Measurements from ENCODE around the gene EGLN2.
"Not testable (repeated sequence)": the region's sequence is repeated elsewhere in the genome, so short reads cannot be mapped to it uniquely, and the experiment has no call there.

EGLN2 gene

DNA sequence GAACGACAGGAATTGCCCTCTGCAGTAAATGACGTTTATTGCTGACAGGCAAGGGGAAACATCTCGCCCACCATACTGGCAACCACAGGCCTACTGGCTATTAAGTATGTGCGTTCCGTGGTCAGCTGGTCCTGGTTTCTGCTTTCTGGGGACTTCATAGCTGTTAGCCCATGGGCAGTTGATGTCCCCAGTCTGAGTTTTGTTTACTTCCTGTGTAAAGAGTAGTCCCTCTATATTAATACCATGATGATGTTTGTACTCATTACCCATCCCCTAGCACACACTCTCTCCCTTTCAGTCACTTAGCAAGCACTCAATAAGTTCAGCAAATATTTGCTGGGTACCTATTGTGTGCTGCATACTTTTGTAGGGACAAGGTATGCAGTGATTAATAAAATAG lies 30.1 kb upstream of the EGLN2 start:
- no peak overlapping the region for H3K4me3 ChIP-seq (ENCODE audit: low read depth in 1 of 2, low read length in 2 of 2)
- H3K4me1 ChIP-seq (ENCODE audit: insufficient read depth, low read length), result no peaks in the 10 kb centered on the region
- peaks cover 29% of the 10 kb centered on the region for H3K36me3 ChIP-seq (ENCODE audit: insufficient read depth, low read length)
- peaks cover 21% of the 10 kb centered on the region; the same call in 1 of the 2 replicates for H4K20me1 ChIP-seq (ENCODE audit: insufficient read depth, low read length)
- H3K9ac ChIP-seq (ENCODE audit: low read depth, low read length), result no peak overlapping the region
- no peak overlapping the region for H2AFZ ChIP-seq (ENCODE audit: low read depth, low read length)
- no peak overlapping the region for H3K4me2 ChIP-seq (ENCODE audit: insufficient read depth, low read length)
- H3K27me3 ChIP-seq (ENCODE audit: insufficient read depth, low read length, poor library complexity), result no peaks in the 10 kb centered on the region
- H3K9me3 ChIP-seq (ENCODE audit: insufficient read depth, low read length, severe bottlenecking), result no peaks in the 10 kb centered on the region
- ATAC-seq (ENCODE audit: insufficient read depth, low read depth) (no peak), DNase-seq (no peak)
- no peaks in the 10 kb centered on the region for H3K79me2 ChIP-seq (ENCODE audit: insufficient read depth, low read length)
- no peak overlapping the region for H3K27ac ChIP-seq (ENCODE audit: low read length)
- TF ChIP-seq, protein P1, sequence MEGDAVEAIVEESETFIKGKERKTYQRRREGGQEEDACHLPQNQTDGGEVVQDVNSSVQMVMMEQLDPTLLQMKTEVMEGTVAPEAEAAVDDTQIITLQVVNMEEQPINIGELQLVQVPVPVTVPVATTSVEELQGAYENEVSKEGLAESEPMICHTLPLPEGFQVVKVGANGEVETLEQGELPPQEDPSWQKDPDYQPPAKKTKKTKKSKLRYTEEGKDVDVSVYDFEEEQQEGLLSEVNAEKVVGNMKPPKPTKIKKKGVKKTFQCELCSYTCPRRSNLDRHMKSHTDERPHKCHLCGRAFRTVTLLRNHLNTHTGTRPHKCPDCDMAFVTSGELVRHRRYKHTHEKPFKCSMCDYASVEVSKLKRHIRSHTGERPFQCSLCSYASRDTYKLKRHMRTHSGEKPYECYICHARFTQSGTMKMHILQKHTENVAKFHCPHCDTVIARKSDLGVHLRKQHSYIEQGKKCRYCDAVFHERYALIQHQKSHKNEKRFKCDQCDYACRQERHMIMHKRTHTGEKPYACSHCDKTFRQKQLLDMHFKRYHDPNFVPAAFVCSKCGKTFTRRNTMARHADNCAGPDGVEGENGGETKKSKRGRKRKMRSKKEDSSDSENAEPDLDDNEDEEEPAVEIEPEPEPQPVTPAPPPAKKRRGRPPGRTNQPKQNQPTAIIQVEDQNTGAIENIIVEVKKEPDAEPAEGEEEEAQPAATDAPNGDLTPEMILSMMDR (IDR thresholded peaks at IDR 0.05; ENCODE audit: borderline replicate concordance, extremely low read depth, low read length, poor library complexity, severe bottlenecking), result no peak
- no peak for TF ChIP-seq EZH2 (IDR thresholded peaks at IDR 0.05; ENCODE audit: borderline replicate concordance, low read depth, low read length, severe bottlenecking)

DNA sequence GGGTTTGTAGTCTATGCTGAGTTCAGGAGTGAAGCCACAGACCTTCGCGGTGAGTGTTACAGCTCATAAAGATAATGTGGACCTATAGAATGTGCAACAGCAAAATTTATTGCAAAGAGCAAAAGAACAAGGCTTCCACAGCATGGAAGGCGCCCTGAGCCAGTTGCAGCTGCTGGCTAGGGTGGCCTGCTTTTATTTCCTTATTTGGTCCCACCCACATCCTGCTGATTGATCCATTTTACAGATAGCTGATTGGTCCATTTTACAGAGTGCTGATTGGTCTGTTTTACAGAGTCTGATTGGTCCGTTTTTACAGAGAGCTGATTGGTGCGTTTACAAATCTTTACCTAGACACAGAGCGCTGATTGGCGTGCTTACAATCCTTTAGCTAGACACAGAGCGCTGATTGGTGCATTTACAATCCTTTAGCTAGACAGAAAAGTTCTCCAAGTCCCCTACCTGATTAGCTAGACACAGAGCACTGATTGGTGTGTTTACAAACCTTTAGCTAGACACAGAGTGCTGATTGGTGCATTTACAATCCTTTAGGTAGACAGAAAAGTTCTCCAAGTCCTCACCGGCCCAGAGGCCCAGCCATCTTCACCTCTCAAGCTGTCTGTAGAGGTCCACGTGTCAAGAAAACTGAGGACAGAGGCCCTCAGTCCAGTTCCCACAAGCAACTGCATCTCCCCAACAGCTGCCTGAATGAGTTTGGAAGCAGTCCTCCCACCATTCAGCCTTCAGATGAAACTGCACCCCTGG lies 27.7 kb upstream of the EGLN2 start:
- not testable (repeated sequence) for H3K9ac ChIP-seq (ENCODE audit: low read depth, low read length); H3K9me3 ChIP-seq (ENCODE audit: insufficient read depth, low read length, severe bottlenecking); H3K4me2 ChIP-seq (ENCODE audit: insufficient read depth, low read length); H3K79me2 ChIP-seq (ENCODE audit: insufficient read depth, low read length); H3K27me3 ChIP-seq (ENCODE audit: insufficient read depth, low read length, poor library complexity); H4K20me1 ChIP-seq (ENCODE audit: insufficient read depth, low read length); H3K36me3 ChIP-seq (ENCODE audit: insufficient read depth, low read length); H3K27ac ChIP-seq (ENCODE audit: low read length); H3K4me1 ChIP-seq (ENCODE audit: insufficient read depth, low read length); H3K4me3 ChIP-seq (ENCODE audit: low read depth in 1 of 2, low read length in 2 of 2); H2AFZ ChIP-seq (ENCODE audit: low read depth, low read length)
- DNase-seq (peak; percentile 60), ATAC-seq (ENCODE audit: insufficient read depth, low read depth) (peak; percentile 66)

DNA sequence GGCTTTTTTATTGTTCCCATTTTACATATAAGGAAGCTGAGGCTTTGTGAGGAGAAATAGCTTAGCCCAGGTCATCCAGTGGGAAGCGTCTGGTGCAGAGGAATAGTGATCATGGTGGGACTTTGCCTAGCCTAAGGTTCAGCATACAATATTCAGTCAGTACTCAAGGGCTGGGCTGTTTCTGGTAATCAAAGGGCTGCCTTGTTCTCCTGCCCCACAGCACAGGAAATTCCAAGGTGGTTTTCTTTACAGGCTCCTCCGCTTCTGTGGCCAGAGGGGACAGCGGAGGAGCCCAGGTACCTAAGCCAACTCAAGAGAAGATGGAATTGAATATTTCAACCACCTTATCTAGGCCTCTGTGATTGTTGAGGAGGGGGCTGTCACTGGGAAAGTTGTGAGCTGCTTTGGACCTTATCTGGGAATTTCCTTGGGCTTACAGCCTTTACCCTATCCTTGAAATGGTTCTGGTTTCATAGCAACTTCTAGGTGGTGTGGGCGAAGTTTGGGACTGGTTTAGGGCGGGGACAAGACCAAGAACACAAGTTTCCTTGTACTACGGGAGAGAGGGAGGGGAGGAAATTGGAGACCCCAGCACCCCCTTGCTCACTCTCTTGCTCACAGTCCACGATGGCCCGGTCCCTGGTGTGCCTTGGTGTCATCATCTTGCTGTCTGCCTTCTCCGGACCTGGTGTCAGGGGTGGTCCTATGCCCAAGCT lies 23.9 kb upstream of the EGLN2 start, which contains the start of gene MIA:
TSS of gene MIA (plus strand) at position 606 of the 716 bp plus-strand sequence. CDS start at position 628, 22 bp downstream.
- H3K4me1 ChIP-seq (ENCODE audit: insufficient read depth, low read length), result peaks cover 21% of the 10 kb centered on the region
- H3K79me2 ChIP-seq (ENCODE audit: insufficient read depth, low read length), result peaks cover 11% of the 10 kb centered on the region
- H3K9me3 ChIP-seq (ENCODE audit: insufficient read depth, low read length, severe bottlenecking), result no peaks in the 10 kb centered on the region
- H4K20me1 ChIP-seq (ENCODE audit: insufficient read depth, low read length), result peaks cover 4% of the 10 kb centered on the region; the same call in 1 of the 2 replicates
- ATAC-seq (ENCODE audit: insufficient read depth, low read depth) (no peak), DNase-seq (no peak)
- no peaks in the 10 kb centered on the region for H3K36me3 ChIP-seq (ENCODE audit: insufficient read depth, low read length)
- no peaks in the 10 kb centered on the region for H3K27me3 ChIP-seq (ENCODE audit: insufficient read depth, low read length, poor library complexity)
- TF ChIP-seq, protein P1 (IDR thresholded peaks at IDR 0.05; ENCODE audit: borderline replicate concordance, extremely low read depth, low read length, poor library complexity, severe bottlenecking), result no peak
- no peak for TF ChIP-seq EZH2 (IDR thresholded peaks at IDR 0.05; ENCODE audit: borderline replicate concordance, low read depth, low read length, severe bottlenecking)
- no peak within 1 kb of the TSS for H2AFZ ChIP-seq (ENCODE audit: low read depth, low read length)
- H3K9ac ChIP-seq (ENCODE audit: low read depth, low read length), result no peak within 1 kb of the TSS
- no peak within 1 kb of the TSS for H3K4me2 ChIP-seq (ENCODE audit: insufficient read depth, low read length)
- H3K4me3 ChIP-seq (ENCODE audit: low read depth in 1 of 2, low read length in 2 of 2), result no peak within 1 kb of the TSS
- H3K27ac ChIP-seq (ENCODE audit: low read length), result no peak within 1 kb of the TSS

DNA sequence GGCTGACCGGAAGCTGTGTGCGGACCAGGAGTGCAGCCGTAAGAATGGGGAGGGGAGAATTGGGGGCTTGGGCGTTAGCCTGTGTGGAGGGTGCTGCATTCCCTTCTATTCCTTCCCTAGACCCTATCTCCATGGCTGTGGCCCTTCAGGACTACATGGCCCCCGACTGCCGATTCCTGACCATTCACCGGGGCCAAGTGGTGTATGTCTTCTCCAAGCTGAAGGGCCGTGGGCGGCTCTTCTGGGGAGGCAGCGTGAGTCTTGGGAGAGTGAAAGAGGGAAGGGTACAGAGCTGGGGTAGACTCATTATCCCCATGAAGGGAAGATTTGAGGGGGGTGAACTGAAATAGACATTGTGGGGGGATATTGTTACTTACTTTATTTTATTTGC lies 23.4 kb upstream of the EGLN2 start:
- Histone ChIP-seq H4K20me1 (ENCODE audit: insufficient read depth, low read length) (peaks cover 8% of the 10 kb centered on the region; the same call in 1 of the 2 replicates), H3K4me2 (ENCODE audit: insufficient read depth, low read length) (no peak overlapping the region), H3K4me3 (ENCODE audit: low read depth in 1 of 2, low read length in 2 of 2) (no peak overlapping the region), H3K27me3 (ENCODE audit: insufficient read depth, low read length, poor library complexity) (no peaks in the 10 kb centered on the region), H3K9ac (ENCODE audit: low read depth, low read length) (no peak overlapping the region), H3K36me3 (ENCODE audit: insufficient read depth, low read length) (no peaks in the 10 kb centered on the region), H3K9me3 (ENCODE audit: insufficient read depth, low read length, severe bottlenecking) (no peaks in the 10 kb centered on the region), H2AFZ (ENCODE audit: low read depth, low read length) (no peak overlapping the region), H3K79me2 (ENCODE audit: insufficient read depth, low read length) (peaks cover 13% of the 10 kb centered on the region), H3K27ac (ENCODE audit: low read length) (no peak overlapping the region), H3K4me1 (ENCODE audit: insufficient read depth, low read length) (peaks cover 21% of the 10 kb centered on the region)
- ATAC-seq (ENCODE audit: insufficient read depth, low read depth) (no peak), DNase-seq (no peak)
- TF ChIP-seq, protein P1 (IDR thresholded peaks at IDR 0.05; ENCODE audit: borderline replicate concordance, extremely low read depth, low read length, poor library complexity, severe bottlenecking), result no peak
- no peak for TF ChIP-seq EZH2 (IDR thresholded peaks at IDR 0.05; ENCODE audit: borderline replicate concordance, low read depth, low read length, severe bottlenecking)
